Measurements from ENCODE around the gene EFEMP2.

The EFEMP2 gene

DNA sequence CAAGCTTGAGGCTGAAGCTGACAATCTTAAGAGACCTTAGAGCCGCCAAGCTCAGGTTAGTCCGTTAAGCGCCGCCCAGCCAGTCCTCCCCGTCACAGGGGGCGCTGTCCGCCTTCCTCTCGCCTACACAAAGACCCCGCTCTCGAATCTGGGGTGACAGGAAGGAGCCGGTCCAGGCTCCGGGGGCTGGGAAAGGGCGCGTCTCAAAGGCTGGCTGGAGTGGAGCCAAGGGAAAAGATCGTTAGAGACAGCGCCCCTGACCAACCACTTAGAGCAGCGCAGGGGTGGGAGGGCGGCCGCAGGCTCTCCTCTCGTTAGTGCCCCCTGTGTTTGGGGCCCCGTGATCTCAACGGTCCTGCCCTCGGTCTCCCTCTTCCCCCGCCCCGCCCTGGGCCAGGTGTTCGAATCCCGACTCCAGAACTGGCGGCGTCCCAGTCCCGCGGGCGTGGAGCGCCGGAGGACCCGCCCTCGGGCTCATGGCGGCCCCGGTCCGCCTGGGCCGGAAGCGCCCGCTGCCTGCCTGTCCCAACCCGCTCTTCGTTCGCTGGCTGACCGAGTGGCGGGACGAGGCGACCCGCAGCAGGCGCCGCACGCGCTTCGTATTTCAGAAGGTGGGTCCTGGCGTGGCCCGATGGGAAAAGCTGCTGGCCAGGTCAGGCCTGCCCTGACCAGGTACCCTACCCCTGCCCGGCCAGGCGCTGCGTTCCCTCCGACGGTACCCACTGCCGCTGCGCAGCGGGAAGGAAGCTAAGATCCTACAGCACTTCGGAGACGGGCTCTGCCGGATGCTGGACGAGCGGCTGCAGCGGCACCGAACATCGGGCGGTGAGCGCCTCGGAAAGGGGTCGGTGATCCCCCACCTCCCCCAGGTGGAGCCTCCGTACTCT, 12.1 kb downstream of the EFEMP2 start, which contains the start of gene MUS81:
Gene MUS81 (plus strand): TSS at position 156 of the 887 bp plus-strand sequence. CDS start 321 bp downstream, at position 477.
- DNase-seq (ENCODE audit: low read depth in 2 of 2), result peak; percentile 99
- peak within 1 kb of the TSS; percentile 74 to 95 for H3K4me3 ChIP-seq (replicated peaks in 1 of 2; ENCODE audit: low read depth in 2 of 2, low read length in 2 of 2)
- TF ChIP-seq, protein P1, sequence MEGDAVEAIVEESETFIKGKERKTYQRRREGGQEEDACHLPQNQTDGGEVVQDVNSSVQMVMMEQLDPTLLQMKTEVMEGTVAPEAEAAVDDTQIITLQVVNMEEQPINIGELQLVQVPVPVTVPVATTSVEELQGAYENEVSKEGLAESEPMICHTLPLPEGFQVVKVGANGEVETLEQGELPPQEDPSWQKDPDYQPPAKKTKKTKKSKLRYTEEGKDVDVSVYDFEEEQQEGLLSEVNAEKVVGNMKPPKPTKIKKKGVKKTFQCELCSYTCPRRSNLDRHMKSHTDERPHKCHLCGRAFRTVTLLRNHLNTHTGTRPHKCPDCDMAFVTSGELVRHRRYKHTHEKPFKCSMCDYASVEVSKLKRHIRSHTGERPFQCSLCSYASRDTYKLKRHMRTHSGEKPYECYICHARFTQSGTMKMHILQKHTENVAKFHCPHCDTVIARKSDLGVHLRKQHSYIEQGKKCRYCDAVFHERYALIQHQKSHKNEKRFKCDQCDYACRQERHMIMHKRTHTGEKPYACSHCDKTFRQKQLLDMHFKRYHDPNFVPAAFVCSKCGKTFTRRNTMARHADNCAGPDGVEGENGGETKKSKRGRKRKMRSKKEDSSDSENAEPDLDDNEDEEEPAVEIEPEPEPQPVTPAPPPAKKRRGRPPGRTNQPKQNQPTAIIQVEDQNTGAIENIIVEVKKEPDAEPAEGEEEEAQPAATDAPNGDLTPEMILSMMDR (IDR thresholded peaks at IDR 0.05; ENCODE audit: low read depth, low read length), result peak; percentile 82

DNA sequence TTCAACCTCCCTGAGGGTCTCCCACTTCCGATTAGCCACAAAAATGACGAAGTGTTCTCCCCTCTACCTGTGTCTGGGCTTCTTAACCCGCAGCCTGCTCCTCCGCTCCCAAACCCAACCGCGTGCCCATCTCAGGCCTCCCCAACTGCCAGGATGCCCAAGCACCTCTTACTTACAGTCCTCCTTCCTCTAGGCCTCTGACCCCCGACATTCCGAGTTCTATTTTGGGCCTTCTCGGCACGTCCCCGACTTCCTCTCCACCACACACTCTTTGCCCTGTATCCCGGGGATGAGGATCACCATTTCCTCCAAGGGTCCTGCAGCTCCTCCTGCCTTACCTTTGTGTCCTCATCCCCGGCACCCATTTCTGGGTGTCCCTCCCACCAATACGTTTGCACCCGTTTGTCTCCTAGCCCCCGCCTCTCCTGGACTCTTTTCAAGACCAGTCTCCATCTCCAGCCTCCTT, 12.8 kb downstream of the EFEMP2 start:
- TF ChIP-seq, protein P1 (IDR thresholded peaks at IDR 0.05; ENCODE audit: low read depth, low read length), result no peak
- peak overlapping the region; percentile 74 to 95 for H3K4me3 ChIP-seq (replicated peaks in 1 of 2; ENCODE audit: low read depth in 2 of 2, low read length in 2 of 2)
- no peak for DNase-seq (ENCODE audit: low read depth in 2 of 2)

DNA sequence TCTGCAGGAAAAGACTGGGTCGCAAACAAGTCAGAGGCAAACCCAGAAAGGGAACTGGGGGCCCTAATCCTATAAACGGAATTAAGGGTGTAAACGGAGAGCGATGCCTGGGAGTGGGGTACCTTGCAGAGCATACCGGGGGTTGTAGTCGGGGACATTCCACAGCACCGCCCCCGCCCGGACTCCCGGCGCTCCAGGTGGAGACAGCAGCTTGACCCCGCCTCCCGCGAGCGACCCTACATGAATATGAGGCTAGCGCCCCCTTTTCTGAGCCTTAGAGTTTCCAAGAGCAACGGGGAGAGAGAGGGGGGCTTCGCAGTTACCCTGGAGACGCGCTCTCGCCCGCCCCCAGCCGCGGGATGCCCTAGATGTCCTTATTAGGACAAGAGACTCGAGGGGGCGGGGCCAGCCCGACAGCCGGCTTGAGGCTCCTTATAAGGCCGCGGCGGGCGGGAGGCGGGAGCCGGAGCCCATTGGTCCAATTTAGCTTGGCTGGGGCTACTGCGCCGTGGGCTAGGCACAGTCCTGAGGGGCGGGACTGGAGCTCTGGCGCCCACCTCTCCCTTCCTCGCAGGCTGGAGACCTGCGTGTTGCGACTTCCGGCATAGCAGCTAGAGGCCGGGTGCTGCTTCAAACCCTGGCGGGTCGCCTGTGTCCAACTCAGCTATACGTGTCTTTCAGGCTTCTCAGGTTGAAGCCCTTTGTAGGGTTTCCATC, 13.3 kb downstream of the EFEMP2 start:
- TF ChIP-seq, protein P1 (IDR thresholded peaks at IDR 0.05; ENCODE audit: low read depth, low read length), result peak; percentile 13
- peak overlapping the region; percentile 74 to 95 for H3K4me3 ChIP-seq (replicated peaks in 1 of 2; ENCODE audit: low read depth in 2 of 2, low read length in 2 of 2)
- peak; percentile 99 for DNase-seq (ENCODE audit: low read depth in 2 of 2)

DNA sequence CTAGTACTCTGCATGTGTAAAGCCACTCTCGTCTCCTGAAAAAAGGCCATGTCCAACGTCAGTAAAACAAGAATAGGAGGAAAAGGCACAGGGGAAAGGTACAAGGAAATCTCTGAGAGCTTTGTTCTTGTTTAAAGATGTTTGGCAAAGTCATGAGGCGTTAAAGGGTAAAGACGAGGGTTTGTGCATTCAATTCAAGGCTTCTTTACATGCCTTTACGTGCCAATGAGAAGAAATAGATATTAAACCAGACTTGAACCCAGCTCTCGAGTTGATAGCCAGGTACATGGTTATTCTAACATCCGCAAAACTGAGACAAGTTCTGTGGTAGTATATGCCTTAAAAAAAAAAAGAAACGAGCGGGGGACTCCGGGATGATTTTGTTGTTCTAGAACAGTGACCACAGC, 13.9 kb downstream of the EFEMP2 start:
- TF ChIP-seq, protein P1 (IDR thresholded peaks at IDR 0.05; ENCODE audit: low read depth, low read length), result no peak
- peak overlapping the region; percentile 74 to 95 for H3K4me3 ChIP-seq (replicated peaks in 1 of 2; ENCODE audit: low read depth in 2 of 2, low read length in 2 of 2)
- no peak for DNase-seq (ENCODE audit: low read depth in 2 of 2)

DNA sequence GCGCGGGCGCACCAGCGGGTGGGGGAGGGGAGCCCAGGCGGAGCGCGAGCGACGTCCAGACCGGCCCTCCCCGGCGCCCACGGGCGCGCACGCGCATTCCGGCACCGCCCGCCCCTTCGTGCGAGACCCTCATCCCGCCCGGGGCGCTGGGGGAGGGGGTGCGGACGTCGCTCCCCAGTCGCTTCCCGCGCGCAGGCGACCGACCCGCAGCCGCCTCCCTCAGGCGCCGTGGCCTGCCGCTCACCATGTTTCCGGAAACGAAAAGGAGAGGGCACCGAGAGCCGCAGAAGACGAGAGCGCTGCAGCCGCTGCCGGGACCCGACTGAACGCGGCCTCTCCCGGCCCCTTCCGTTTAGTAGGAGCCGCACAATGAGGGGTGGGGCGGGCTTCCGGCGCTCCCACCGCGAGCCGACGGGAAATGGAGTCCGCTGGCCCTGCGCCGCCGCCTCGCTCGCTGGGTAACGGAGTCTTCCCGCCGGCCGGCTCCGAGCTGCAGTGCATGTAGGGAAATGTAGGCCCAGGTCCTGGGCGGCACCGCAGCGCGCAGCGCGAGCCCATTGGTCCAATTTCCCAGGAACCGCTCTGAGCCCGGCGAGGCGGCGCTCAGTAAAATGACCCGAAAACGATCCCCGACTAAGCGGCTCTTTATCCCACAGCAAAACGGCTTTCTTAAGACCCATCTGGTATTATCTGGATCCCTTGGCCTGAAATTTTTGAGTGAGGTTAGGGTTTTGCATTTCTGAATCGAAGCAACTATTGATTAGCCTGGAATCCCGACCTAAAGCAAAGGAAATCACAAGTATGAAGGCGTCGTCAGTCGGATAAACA, 14.5 kb downstream of the EFEMP2 start, which contains the start of gene CFL1:
Gene CFL1 (minus strand): TSS at position 328 of the 828 bp plus-strand sequence. CDS start 81 bp downstream, at position 247.
- TF ChIP-seq, protein P1 (IDR thresholded peaks at IDR 0.05; ENCODE audit: low read depth, low read length), result no peak
- peak; percentile 98 to 99 for DNase-seq (ENCODE audit: low read depth in 2 of 2)

DNA sequence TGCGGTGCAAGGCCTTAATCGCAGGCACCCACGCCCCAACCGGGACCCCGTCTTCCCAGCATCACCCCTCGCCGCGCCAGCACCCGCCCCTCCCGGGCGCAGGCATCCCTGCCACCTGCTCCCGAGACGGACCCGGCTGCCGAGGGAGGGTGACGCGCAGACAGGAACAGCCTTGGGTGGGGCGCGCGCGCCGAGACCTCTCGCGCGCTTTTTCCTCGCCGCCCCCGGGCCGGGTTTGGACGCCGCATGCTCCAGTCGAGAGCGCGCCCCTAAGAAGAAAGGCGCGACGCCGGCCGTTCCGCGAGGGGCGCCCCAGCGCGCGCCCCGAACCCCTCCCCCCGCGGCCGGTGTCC, 15.1 kb downstream of the EFEMP2 start:
- TF ChIP-seq, protein P1 (IDR thresholded peaks at IDR 0.05; ENCODE audit: low read depth, low read length), result no peak
- DNase-seq (ENCODE audit: low read depth in 2 of 2), result no peak
- H3K4me3 ChIP-seq (replicated peaks in 1 of 2; ENCODE audit: low read depth in 2 of 2, low read length in 2 of 2), result peak overlapping the region; percentile 92 to 99

More for the DNA sequence above, 14.5 kb downstream of the EFEMP2 start, which contains the start of gene CFL1:
- H3K4me3 ChIP-seq (replicated peaks in 1 of 2; ENCODE audit: low read depth in 2 of 2, low read length in 2 of 2), result peak within 1 kb of the TSS; percentile 95 to 99

Data from cardiac fibroblast (primary cell).